K562 (cell line): ENCODE results near the gene CACYBP. TPM values are rescaled to one million over a fixed set of nuclear protein-coding genes. Genes with fewer than 3 reads are reported as not detected.

ENCODE experiments used
- ATAC-seq: fragments of 200-7000 bp; cut with Tn5 transposase; 3 replicates; pipeline ENCODE4 v1.9.1; 2020; ENCODE audit warnings: moderate library complexity
- BruUV-seq: library from RNA; stranded (reverse); fragments of 400-500 nt; replicated peaks from 2 replicates; lab custom pipeline; 2021; lab: Mats Ljungman, UMichigan
- CTCF ChIA-PET: fragments of 300-600 bp; formaldehyde crosslinking; extraction: SDS; loops from one replicate; lab custom pipeline; 2021; ENCODE audit warnings: low intra/inter-chr PET ratio; lab: Yijun Ruan, JAX
- POLR2A ChIA-PET: fragments of 300-600, 350-650 bp; sonication (Branson Sonifier 250); formaldehyde crosslinking; extraction: SDS; loops from one replicate; lab custom pipeline; 2021; ENCODE audit warnings: antibody characterized with exemption, inconsistent platforms; lab: Yijun Ruan, JAX
- DNase-seq, 4 experiments: peaks; one replicate each; pipeline versions ENCODE4 v3.0.0 to v3.0.0-alpha.2; 2011 to 2018; ENCODE audit warnings: low spot score in 3 of 4, mixed read lengths in 3 of 4; ENCODE audit errors: extremely low read depth in 1 of 4
- FAIRE-seq: peaks from 2 replicates; lab custom pipeline; 2011; peaks lifted over from hg19 to GRCh38; lab: Jason Lieb, UNC
- H2AFZ ChIP-seq: 2 replicates; pipeline ENCODE4 v1.6.0; 2011; ENCODE audit warnings: low read depth, low read length, control low read depth, inconsistent platforms
- H3K27ac ChIP-seq: fragments of 200-600 bp; 3 replicates; pipeline ENCODE4 v1.8.0; 2011; ENCODE audit warnings: low read depth, mild to moderate bottlenecking, control low read depth, inconsistent platforms, low read length, moderate library complexity, mixed read lengths; ENCODE audit errors: extremely low read depth
- H3K27me3 ChIP-seq, 2 experiments: fragments of 300-600 bp in 1 of 2; 2 replicates in 1 of 2; 3 replicates in 1 of 2; pipeline versions ENCODE4 v1.6.0 to v1.8.0; 2011; ENCODE audit warnings: inconsistent platforms in 2 of 2, low read length in 2 of 2, mild to moderate bottlenecking in 1 of 2, mixed read lengths in 1 of 2, moderate library complexity in 1 of 2; ENCODE audit not compliant: control insufficient read depth in 2 of 2, insufficient read depth in 2 of 2
- H3K36me3 ChIP-seq: fragments of 300-600 bp; 3 replicates; pipeline ENCODE4 v1.8.0; 2011; ENCODE audit warnings: mild to moderate bottlenecking, low read length, inconsistent platforms; ENCODE audit not compliant: control insufficient read depth, insufficient read depth
- H3K4me1 ChIP-seq, 2 experiments: fragments of 200-600 bp in 1 of 2; replicated peaks in 1 of 2; 2 replicates in 1 of 2; 3 replicates in 1 of 2; pipeline versions ENCODE4 v1.5.1 to v1.8.0; 2011; ENCODE audit warnings: inconsistent platforms in 2 of 2, low read length in 2 of 2, mild to moderate bottlenecking in 1 of 2, mixed read lengths in 1 of 2, moderate library complexity in 1 of 2; ENCODE audit not compliant: control insufficient read depth in 2 of 2, insufficient read depth in 2 of 2
- H3K4me2 ChIP-seq: 2 replicates; pipeline ENCODE4 v1.6.1; 2011; ENCODE audit warnings: low read length, control low read depth, inconsistent platforms, mixed read lengths; ENCODE audit not compliant: insufficient read depth
- H3K4me3 ChIP-seq: fragments of 200-600 bp; sonication (generic), shearing (Covaris generic); 2 replicates; pipeline ENCODE4 v1.5.1; 2016; ENCODE audit warnings: control low read depth, inconsistent platforms
- H3K79me2 ChIP-seq: fragments of 200-600 bp; 3 replicates; pipeline ENCODE4 v1.8.0; 2011; ENCODE audit warnings: low read length, inconsistent platforms; ENCODE audit not compliant: control insufficient read depth, insufficient read depth
- H3K9ac ChIP-seq, 2 experiments: 2 replicates each; pipeline versions ENCODE4 v1.6.0 to v1.6.1; 2011; ENCODE audit warnings: low read depth in 2 of 2, low read length in 2 of 2, control low read depth in 1 of 2, inconsistent platforms in 1 of 2, mild to moderate bottlenecking in 1 of 2, mixed read lengths in 1 of 2; ENCODE audit not compliant: insufficient read depth in 1 of 2
- H3K9me1 ChIP-seq: one replicate; pipeline ENCODE4 v1.6.0; 2011; ENCODE audit warnings: inconsistent platforms, mild to moderate bottlenecking, low read length, moderate library complexity; ENCODE audit not compliant: control insufficient read depth, insufficient read depth
- H3K9me3 ChIP-seq: replicated peaks from 2 replicates; pipeline ENCODE4 v1.5.1; 2011; ENCODE audit warnings: low read depth, low read length, inconsistent platforms; ENCODE audit not compliant: control insufficient read depth, insufficient read depth
- H4K20me1 ChIP-seq: replicated peaks from 2 replicates; pipeline ENCODE4 v1.6.1; 2011; ENCODE audit warnings: low read length, inconsistent platforms, mixed read lengths; ENCODE audit not compliant: control insufficient read depth, insufficient read depth
- ARID2 ChIP-seq: fragments of 450-650 bp; IDR thresholded peaks from 2 replicates; pipeline ENCODE4 v1.6.1; 2017; ENCODE audit warnings: antibody characterized with exemption, mild to moderate bottlenecking
- HMG20A ChIP-seq: fragments of 450-650 bp; formaldehyde crosslinking; conservative IDR thresholded peaks from 2 replicates; pipeline ENCODE4 v1.4.0; 2020; ENCODE audit warnings: mild to moderate bottlenecking, mixed read lengths
- MAFF ChIP-seq: IDR thresholded peaks from 2 replicates; pipeline ENCODE4 v1.6.1; 2012; ENCODE audit warnings: low read length, improper control_type of control experiment
- MAFK ChIP-seq: IDR thresholded peaks from 2 replicates; pipeline ENCODE4 v1.6.1; 2011; ENCODE audit warnings: low read length, improper control_type of control experiment
- NR2C2 ChIP-seq, 2 experiments: fragments of 200-800 bp in 1 of 2; sonication (Bioruptor generic) in 1 of 2; sonication (generic) in 1 of 2; formaldehyde crosslinking in 1 of 2; IDR thresholded peaks; 2 replicates each; pipeline versions ENCODE4 v1.6.1 to v1.8.0; 2016 to 2022; ENCODE audit warnings: mild to moderate bottlenecking in 1 of 2, missing compliant biosample characterization in 1 of 2, missing genetic modification characterization in 1 of 2, missing genetic modification reagents in 1 of 2
- PHF8 ChIP-seq: fragments of 200-600 bp; sonication (generic); IDR thresholded peaks from 2 replicates; pipeline ENCODE4 v1.6.1; 2012; ENCODE audit warnings: mixed run types, mild to moderate bottlenecking, inconsistent platforms, low read length, moderate library complexity, borderline replicate concordance
- ZNF143 ChIP-seq: sonication (generic); formaldehyde crosslinking; IDR thresholded peaks from 2 replicates; pipeline ENCODE4 v1.9.0; 2022; ENCODE audit warnings: mild to moderate bottlenecking, missing genetic modification reagents
- ZNF175 ChIP-seq: fragments of 200-800 bp; sonication (Bioruptor generic); IDR thresholded peaks from 2 replicates; pipeline ENCODE4 v1.6.1; 2016; ENCODE audit warnings: low read depth, mild to moderate bottlenecking, missing genetic modification characterization, missing compliant biosample characterization
- WGBS: fragments of 100-300 bp; shearing (Covaris generic); methylation state at CpG from one replicate; pipeline ENCODE4 v1.1.6; 2016; ENCODE audit warnings: low coverage, mixed read lengths; ENCODE audit not compliant: insufficient coverage; ENCODE audit errors: missing lambda C conversion rate; 5-methylcytosine and 5-hydroxymethylcytosine counted together
- in situ Hi-C: fragments of 300-500 bp; cut with MboI; formaldehyde crosslinking; loops from 4 replicates; pipeline ENCODE4 v1.15.0; 2018; ENCODE audit warnings: inconsistent platforms, mixed read lengths
- intact Hi-C: fragments of 100-400 bp; cut with micrococcal nuclease; formaldehyde crosslinking; loops from 2 replicates; pipeline ENCODE4 v1.14.2; 2022
- polyA plus RNA-seq, 8 experiments: library from polyadenylated mRNA; depleted of rRNA in 4 of 8; stranded (reverse) in 5 of 8; unstranded in 3 of 8; fragments of >200 nt; fragmentation: Nextera tagmentation in 2 of 8; fragmentation: Illumina TruSeq in 1 of 8; extraction: Ambion mirVana in 2 of 8; extraction: Trizol in 1 of 8; gene quantifications; 2 replicates each; pipeline versions ENCODE4 v1.2.1 to v1.2.3, GENCODE V29; 2011 to 2014; ENCODE audit warnings: inconsistent platforms in 1 of 8, missing spikeins in 1 of 8
- total RNA-seq, 7 experiments: library from RNA; depleted of rRNA in 6 of 7; stranded (reverse); fragments of >200 nt in 6 of 7; fragmentation: Illumina TruSeq in 2 of 7; extraction: Trizol in 2 of 7; gene quantifications; 2 replicates each; pipeline versions ENCODE4 v1.2.1 to v1.2.3, GENCODE V29; 2011 to 2021; ENCODE audit warnings: low replicate concordance in 1 of 7
- TF ChIP-seq, protein P1 (sequence below): fragments of 450-650 bp; IDR thresholded peaks from one replicate; pipeline ENCODE4 v1.6.1; 2018; ENCODE audit warnings: mild to moderate bottlenecking, moderate library complexity; ENCODE audit not compliant: partially characterized antibody
- TF ChIP-seq, protein P2 (sequence below): fragments of 450-650 bp; IDR thresholded peaks from 2 replicates; pipeline ENCODE4 v1.6.1; 2016; ENCODE audit warnings: low read depth

The CACYBP gene
- total and polyA plus RNA-seq, 9 of the 15 experiments (the other 6 are each of a cell fraction or from before 2014, with no cell fraction given): 147 to 1,576 (median 488) TPM

GRCh38 chr1:175000697-175001187, 995 bp downstream of the CACYBP start (continued):
- TF ChIP-seq, protein P1, sequence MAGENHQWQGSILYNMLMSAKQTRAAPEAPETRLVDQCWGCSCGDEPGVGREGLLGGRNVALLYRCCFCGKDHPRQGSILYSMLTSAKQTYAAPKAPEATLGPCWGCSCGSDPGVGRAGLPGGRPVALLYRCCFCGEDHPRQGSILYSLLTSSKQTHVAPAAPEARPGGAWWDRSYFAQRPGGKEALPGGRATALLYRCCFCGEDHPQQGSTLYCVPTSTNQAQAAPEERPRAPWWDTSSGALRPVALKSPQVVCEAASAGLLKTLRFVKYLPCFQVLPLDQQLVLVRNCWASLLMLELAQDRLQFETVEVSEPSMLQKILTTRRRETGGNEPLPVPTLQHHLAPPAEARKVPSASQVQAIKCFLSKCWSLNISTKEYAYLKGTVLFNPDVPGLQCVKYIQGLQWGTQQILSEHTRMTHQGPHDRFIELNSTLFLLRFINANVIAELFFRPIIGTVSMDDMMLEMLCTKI: no peak
- no peak for TF ChIP-seq ZNF143 (CRISPR knock-in tag)
- no peak for TF ChIP-seq ZNF175 (CRISPR knock-in tag)

DNA sequence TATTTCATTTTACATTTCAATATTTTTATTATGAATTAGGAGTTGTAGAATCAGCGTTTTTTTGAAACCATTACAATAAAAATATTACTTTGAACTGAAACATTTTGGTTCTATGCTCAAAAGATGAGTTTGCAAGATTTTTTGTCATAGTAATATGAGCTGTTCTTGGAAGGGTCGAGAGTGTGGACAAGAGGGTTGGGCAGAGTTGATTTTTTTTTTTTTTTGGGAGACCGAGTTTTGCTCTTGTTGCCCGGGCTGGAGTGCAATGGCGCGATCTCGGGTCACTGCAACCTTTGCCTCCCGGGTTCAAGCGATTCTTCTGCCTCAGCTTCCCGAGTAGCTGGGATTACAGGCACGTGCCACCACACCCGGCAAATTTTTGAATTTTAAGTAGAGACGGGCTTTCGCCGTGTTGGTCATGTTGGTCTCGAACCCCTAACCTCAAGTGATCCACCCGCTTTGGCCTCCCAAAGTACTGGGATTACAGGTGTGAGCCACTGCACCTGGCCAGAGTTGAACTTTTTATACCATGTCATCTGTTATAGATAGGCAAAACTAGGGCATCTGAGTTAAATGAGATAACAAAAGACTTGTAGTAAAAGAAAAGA, 3.3 kb downstream of the CACYBP start:
- Histone ChIP-seq H3K79me2 (peaks cover 92% of the 10 kb centered on the region), H3K4me2 (peak overlapping the region; percentile 97), H3K9me1 (no peaks in the 10 kb centered on the region), H3K4me1 (peaks cover 9 to 13% of the 10 kb centered on the region in 2 experiments; a peak in 4 of 5 replicates), H3K27ac (peak overlapping the region; percentile 99), H3K9ac (peak overlapping the region; percentile 82 to 98), H3K9me3 (no peaks in the 10 kb centered on the region), H2AFZ (no peak overlapping the region), H3K4me3 (peak overlapping the region; percentile 90), H3K36me3 (peaks cover 49% of the 10 kb centered on the region), H4K20me1 (no peaks in the 10 kb centered on the region; the same call in none of the 2 replicates), H3K27me3 (no peaks in the 10 kb centered on the region)
- WGBS: under 1% methylated on average over 17 of the region's 17 CpGs
- POLR2A ChIA-PET: interaction anchor here (1.4 to 5.8 kb wide), 4 partner anchors 11 to 20 kb away, joined by 4 to 33 read pairs (median 10); partner anchors contain the start of gene MRPS14
- DNase-seq: peak in 1 of 4 experiments; percentile 21
- BruUV-seq: no TSS peak
- ATAC-seq: no peak
- CTCF ChIA-PET: no interaction called here
- in situ Hi-C loops (no loop called here), intact Hi-C loops (loop anchor here (1.0 kb wide), 1 partner anchor 20 kb away; the partner anchor contains the start of gene MRPS14)
- FAIRE-seq: no peak
- TF ChIP-seq PHF8 (no peak), HMG20A (no peak), NR2C2 (CRISPR knock-in tag; IDR thresholded peaks at IDR 0.05) (no peak), NR2C2 (tag; IDR thresholded peaks at IDR 0.05) (peak; percentile 53; the same call in 1 of the 2 replicates), MAFK (peak; percentile 31; the same call in 1 of the 2 replicates), ARID2 (peak; percentile 21; the same call in 1 of the 2 replicates), MAFF (peak; percentile 15; the same call in 1 of the 2 replicates)
- TF ChIP-seq, protein P2, sequence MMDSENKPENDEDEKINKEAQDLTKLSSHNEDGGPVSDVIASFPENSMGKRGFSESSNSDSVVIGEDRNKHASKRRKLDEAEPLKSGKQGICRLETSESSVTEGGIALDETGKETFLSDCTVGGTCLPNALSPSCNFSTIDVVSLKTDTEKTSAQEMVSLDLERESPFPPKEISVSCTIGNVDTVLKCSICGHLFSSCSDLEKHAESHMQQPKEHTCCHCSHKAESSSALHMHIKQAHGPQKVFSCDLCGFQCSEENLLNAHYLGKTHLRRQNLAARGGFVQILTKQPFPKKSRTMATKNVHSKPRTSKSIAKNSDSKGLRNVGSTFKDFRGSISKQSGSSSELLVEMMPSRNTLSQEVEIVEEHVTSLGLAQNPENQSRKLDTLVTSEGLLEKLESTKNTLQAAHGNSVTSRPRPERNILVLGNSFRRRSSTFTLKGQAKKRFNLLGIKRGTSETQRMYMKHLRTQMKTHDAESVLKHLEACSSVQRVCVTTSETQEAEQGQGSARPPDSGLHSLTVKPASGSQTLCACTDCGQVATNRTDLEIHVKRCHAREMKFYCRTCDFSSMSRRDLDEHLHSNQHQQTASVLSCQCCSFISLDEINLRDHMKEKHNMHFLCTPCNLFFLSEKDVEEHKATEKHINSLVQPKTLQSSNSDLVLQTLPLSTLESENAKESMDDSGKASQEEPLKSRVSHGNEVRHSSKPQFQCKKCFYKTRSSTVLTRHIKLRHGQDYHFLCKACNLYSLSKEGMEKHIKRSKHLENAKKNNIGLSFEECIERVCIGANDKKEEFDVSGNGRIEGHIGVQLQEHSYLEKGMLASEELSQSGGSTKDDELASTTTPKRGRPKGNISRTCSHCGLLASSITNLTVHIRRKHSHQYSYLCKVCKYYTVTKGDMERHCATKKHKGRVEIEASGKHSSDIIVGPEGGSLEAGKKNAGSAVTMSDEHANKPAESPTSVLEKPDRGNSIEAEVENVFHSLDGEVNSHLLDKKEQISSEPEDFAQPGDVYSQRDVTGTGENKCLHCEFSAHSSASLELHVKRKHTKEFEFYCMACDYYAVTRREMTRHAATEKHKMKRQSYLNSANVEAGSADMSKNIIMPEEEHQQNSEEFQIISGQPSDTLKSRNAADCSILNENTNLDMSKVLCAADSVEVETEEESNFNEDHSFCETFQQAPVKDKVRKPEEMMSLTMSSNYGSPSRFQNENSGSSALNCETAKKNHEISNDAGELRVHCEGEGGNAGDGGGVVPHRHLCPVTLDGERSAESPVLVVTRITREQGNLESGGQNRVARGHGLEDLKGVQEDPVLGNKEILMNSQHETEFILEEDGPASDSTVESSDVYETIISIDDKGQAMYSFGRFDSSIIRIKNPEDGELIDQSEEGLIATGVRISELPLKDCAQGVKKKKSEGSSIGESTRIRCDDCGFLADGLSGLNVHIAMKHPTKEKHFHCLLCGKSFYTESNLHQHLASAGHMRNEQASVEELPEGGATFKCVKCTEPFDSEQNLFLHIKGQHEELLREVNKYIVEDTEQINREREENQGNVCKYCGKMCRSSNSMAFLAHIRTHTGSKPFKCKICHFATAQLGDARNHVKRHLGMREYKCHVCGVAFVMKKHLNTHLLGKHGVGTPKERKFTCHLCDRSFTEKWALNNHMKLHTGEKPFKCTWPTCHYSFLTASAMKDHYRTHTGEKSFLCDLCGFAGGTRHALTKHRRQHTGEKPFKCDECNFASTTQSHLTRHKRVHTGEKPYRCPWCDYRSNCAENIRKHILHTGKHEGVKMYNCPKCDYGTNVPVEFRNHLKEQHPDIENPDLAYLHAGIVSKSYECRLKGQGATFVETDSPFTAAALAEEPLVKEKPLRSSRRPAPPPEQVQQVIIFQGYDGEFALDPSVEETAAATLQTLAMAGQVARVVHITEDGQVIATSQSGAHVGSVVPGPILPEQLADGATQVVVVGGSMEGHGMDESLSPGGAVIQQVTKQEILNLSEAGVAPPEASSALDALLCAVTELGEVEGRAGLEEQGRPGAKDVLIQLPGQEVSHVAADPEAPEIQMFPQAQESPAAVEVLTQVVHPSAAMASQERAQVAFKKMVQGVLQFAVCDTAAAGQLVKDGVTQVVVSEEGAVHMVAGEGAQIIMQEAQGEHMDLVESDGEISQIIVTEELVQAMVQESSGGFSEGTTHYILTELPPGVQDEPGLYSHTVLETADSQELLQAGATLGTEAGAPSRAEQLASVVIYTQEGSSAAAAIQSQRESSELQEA: peak; percentile 83
